SK-N-DZ (cell line): ENCODE results near the gene ACOT7.

ENCODE experiments used
- DNase-seq: peaks from one replicate; pipeline ENCODE4 v3.0.0-alpha.2; 2015; ENCODE audit warnings: low spot score

The ACOT7 gene

DNA sequence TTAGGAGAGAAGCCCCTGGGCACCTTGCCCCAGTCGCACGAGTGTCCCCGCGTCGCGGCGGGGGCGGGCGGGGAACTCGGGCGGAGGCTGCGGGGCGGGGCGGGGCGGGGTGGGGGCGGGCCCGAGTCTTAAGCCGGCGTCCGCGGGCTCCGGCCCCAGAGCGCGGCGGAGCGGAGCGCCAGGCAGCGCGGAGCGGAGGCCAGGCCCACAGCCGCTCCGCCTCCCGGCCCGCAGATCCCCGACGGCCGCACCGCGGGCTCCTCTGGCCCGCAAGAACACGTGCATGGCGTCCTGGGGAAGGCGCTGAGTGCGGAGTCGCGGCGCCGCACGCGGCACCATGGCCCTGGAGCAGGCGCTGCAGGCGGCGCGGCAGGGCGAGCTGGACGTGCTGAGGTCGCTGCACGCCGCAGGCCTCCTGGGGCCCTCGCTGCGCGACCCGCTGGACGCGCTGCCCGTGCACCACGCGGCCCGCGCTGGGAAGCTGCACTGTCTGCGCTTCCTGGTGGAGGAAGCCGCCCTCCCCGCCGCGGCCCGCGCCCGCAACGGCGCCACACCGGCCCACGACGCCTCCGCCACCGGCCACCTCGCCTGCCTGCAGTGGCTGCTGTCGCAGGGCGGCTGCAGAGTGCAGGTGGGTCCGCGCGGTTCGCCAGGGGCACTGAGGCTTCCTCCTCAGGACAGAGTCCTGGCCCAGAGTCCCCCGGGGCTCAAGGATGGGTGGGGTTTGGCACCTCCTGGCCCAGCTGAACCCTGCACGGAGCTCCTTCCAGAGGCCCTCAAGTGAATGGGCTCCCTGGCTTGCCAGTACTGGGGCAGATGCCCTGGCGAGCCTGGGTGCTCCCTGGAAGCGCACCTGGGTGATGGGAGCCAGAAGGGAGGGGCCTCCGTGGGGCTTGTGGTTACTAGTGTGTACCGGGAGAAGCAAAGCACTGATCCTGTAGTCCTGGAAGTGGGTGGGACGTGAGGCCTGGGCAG, 31.3 kb upstream of the ACOT7 start, which contains the start of gene ESPN:
Gene ESPN, plus strand, starts transcription at position 158 of the 975 bp plus-strand sequence. Its CDS starts 180 bp downstream, at position 338.
- no peak for DNase-seq

DNA sequence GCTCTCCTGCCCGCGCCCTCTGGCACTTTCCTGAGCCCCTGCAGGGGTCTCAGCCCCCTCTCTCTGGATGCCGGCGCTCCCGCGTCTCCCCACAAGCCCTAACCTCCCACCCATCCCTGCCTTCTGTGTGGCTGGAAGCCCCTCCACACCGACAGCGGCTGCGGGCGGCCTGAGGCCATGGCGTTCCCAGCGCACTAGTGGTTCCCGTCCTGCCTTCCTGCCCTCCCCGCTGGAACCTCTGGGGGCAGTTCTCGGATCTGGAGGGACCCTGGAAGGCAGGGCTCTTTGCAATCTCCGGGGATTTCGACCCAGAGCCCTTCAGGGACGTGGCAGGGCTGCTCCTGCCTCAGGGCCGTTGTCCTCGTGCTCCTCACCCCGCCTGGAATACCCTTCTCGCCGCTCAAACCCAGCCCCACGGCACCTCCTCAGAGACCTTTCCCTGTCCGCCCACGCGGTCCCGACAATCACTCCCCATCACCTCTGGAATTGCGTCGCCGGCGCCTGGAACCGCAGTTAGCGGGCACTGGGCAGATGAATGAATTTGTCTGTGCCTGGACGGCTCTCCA, 30.5 kb upstream of the ACOT7 start:
- no peak for DNase-seq

DNA sequence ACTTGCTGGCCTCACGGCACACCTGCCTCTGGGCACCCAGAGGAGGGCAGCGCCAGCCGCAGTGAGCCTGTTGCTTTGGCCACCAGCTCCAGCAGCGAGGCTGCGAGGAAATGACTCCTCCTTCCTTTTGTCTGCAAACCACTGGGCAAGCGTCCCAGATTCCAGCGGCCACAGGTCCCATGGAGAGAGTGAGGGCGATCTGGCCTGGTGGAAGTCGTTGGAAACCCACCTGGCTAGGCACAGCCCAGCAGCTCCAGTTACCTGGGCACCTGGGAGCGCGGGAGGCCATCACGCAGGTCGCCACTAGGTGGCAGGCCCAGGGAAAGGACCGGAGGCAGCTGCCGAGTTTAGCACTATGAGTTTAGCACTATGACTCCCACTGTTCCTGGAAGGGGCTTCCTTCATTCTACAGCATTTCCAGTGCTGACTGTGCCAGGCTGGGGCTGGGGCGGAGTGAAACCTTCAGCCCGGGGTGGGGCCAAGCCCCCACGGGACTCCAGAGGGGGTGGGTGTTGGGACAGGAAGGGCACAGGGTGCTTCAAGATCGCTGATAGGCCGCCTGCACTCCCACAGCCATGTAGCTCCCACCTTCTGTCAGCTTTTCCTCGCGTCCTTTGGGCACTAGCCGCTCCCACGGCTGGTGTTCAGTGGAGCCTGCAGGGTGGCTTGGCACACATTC, 29.9 kb upstream of the ACOT7 start:
- DNase-seq = peak; percentile 22

DNA sequence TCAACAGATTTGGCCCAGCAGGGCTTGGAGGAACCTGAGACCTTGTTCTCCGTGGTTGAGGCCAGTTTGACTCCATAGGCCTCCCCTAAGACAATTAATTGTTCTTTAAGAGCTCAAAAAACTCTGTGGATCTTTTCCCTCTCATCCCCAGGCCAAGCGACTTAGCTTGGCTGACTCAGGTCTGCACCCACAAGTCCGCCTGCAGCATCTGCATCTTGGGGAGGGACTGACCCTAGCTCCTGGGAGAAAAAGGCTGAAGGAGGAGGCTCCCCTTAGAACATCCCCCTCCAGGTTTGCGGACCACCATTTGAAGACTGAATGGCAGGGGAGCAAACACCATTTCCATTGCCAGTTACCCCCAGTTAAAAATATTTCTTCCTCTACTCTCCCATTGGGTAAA, 27.7 kb upstream of the ACOT7 start:
- no peak for DNase-seq

DNA sequence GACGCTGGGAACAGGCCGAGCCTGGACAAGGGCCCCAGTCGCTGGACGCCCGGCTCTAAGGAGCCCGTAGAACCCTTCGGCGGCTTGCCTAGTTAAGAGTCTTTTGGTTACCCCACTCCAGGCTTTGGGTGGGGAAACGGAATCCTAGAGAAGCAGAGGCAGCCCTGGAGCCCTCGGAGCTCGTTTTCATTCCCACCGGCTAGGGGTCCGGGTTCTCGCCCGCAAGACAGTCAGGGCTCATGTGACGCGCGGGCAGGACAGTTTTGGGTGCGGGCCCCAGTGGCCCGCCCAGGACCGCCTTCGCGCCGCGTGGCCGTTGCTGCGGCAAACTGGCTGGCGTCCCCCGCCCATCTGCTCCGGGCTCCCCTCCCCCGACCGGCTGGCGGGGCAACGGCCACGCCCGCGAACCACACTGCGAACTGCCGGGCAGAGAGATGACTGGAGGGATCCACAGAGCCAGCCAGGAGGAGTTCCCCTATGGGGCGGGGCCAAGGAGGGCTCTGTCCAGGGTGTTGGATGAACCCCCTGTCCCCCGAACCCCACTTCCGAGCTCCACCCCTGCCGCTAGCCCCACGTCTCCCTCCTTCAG, 27.0 kb upstream of the ACOT7 start:
- no peak for DNase-seq

DNA sequence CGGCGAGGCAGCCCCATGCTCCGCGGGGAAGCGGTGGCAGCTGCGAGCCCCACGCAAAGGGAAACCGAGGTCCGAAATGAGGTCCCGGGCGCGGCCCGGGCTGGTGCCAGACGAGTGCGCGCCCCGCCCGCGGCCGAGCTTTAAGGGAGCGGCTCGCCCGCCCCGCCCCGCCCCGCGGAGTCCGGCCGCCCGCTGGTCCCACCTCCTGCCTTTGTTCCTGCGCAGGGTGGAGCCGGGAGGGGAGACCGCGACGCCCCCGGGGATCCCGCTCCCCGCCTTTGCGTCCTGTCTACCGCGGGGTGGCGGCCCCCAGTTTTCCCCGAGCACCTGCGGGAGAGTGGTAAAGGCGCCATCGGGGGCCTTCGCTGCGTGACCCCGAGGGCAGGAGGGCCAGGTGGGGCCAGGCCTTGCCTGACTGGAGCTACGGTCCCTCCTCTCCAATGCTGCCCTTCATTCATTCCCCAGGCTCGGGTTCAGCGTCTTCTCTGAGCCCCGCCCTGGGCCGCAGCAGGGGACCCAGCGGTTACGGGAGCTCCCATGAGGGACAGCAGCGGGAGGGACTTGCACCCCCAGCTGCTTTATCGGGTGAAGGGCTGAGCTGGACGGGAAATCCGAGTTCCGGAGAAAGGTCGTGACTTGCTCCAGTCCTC, 26.4 kb upstream of the ACOT7 start, which contains the start of gene HES2:
Gene HES2, minus strand, starts transcription at position 116 of the 650 bp plus-strand sequence. Its CDS starts 99 bp downstream, at position 17.
- DNase-seq = no peak

DNA sequence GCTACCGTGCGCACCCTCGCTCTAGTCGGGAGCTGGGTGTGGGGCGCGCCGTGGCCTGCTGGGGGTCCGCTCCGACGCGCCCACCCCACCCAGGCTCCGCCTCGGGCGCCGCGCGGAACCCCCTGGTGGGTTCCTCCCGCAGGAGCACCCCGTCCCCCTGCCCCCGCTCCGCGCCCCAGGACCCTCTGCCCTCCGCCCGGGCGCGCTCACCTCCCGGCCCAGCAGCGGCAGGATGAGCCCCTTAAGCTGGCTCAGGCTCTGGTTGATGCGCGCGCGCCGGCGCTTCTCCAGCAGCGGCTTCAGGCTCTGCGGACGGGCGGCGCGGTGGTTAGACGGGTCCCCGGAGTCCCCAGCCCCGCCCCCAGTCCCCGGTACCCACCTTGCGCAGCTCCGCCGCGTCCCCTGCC, 25.8 kb upstream of the ACOT7 start:
- no peak for DNase-seq

DNA sequence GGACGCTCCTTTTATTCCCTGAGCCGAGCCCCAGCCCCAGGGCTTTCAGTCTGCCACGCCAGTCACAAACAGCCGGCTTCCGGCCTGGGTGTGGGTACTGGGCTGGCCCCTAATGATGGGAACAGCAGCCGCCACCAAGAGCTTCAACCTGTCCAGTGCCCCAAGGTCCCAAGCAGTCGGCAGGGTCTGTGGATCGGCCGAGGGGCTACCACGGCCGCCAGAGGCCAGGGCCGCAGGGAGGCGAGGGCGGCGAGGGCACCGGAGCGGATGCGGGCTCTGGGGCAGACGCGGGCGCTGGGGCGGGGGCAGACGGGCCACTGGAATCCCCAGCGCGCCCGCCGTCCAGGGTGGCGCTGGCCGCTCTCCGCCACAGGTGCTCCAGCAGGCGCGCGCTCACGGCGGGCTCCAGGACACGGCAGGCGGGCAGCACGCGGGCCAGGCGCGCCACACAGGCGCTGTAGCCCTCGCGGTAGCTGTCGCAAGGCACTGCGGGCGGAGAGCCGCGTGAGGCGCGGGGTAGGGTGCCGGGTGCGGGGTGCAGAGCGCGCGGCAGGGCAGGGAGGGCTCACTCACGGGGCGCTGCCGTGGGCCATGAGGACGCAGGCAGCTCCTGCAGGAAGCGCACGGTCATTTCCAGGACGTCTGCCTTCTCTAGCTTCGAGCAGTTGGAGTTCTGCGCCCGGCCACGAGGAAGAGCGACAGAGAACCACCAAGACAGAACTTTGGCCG, 25.3 kb upstream of the ACOT7 start:
- no peak for DNase-seq

DNA sequence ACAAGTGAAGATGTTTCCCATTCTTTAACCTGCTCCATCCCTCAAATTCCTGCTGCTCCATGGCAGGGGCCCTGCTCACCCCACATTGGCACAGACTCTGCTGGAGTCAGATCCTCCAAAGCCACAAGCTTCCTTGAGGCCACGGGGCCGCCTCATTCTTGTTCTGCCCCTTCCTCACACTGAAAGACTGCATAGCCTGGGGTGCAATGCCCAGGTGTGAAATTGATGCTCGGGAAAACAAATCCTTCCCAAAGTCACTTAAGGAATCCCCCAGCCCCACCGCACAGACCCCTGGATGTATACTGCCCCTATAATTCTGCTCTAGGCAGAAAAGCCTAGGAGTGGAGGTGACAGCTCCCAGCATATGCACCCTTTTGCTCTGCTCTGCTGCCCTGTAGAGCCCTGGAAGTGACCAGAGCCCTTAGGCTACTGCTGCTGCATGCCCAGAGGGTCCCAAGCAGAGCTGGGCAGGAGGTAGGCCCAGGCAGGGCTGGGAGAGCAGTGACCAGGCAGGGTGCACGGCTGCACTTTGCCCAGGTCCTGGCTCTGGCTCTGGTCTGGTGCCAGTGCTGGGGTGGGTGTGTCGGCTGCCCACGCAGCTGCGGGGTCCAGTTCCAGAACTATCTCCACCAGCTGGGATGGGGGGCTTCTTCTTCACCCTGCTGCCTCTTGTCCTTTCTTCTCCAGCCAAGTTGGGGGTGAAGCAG, 24.5 kb upstream of the ACOT7 start:
- DNase-seq = no peak

DNA sequence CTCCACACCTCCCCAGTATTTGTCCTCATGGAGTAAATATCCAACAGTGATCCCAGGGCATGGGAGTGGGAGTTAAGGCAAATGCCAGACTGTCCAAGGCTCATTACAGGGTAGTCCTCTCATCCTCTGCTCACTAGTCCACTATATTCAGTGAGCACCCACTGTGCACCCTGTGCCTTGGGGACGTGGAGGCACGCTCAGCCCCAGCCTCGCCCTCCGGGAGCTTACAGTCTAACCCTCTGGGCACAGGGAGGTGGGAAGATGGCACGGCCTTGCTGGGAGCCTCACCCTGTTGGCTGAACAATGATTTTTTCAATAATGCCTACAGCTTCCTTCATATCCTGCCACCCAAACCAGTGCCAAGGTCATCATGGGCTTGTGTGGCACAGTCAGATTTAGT, 23.3 kb upstream of the ACOT7 start:
- DNase-seq = no peak

DNA sequence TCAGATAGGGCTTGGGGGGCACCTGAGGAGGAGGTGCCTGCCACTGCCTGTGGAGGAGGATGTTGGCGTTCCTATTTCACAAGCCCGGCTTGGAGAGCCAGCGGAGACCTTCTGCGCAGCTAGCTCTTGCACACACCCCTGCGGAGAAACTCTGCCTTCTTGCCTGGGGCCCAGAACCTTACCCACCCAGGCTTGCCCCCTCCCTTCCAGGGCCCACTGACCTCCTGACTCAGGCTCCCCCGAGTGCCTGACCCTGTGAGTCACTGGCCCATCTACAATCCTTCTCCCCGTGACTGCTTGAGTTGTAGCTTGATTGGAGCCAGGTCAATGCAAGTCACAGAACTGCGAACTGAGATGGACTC, 22.7 kb upstream of the ACOT7 start:
- DNase-seq = no peak

DNA sequence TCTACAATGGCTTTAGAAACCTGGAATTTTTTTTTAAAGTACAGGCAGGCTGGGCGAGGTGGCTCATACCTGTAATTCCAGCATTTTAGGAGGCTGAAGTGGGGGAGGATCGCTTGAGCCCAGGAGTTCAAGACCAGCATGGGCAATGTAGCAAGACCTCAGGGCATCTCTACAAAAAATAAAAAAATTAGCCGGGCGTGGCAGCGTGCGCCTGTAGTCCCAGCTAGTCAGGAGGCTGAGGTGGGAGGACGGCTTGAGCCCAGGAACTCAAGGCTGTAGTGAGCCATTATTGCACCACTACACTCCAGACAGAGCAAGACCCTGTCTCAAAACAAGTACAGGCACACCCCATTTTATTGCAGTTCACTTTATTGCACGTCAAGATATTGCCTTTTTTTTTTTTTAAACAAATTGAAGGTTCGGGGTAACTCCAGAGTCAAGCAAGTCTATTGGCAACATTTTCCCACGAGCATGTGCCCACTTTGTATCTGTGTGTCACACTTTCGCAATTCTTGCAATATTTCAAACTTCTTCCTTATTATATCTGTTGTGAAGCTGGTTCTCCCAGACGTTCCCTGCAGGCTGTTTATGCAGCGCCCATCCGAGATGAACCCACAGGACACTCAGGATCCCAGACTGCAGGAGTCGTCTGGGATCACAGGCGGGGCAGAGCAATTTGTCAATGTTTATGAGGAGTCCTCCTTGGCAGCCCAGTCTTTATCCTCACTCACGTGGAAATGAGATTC, 21.5 kb upstream of the ACOT7 start:
- DNase-seq = no peak

DNA sequence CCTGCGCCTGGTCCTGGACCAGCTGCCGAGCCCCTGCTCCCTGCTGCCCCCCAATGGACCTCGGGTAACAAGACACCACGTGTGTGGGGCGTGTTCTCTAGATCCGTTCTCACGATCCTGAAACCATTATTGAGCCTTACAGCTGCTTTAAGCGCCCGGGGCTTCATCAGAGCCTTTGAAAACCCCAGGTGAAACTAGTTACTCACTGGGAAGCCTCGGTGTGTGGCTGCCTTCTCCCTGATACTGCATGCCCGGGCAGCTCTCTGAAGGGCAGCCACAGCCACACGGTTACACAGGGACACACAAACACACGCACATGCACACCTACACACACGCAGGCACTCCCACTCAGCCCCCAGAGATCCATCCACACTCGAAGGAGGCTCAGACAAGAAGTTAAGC, 20.9 kb upstream of the ACOT7 start:
- DNase-seq = no peak

DNA sequence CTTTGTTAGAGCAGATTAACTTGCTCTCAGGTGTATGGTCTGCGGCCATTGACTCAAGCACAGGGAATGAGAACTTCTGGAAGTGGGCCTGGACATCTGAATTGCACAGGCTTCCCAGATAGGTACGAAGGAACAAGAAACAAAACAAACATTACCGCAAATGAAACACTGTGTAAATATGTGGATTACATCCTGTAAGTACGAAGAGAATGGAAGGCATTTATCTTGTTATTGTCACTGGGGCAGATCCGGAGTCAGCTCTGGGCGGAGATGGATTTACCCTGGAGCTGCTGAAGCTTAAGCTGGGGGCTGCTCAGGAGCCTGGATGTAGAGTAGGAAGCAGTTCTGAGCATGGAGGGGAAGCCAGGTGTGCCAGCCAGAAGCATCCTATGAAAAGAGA, 19.3 kb upstream of the ACOT7 start:
- no peak for DNase-seq

DNA sequence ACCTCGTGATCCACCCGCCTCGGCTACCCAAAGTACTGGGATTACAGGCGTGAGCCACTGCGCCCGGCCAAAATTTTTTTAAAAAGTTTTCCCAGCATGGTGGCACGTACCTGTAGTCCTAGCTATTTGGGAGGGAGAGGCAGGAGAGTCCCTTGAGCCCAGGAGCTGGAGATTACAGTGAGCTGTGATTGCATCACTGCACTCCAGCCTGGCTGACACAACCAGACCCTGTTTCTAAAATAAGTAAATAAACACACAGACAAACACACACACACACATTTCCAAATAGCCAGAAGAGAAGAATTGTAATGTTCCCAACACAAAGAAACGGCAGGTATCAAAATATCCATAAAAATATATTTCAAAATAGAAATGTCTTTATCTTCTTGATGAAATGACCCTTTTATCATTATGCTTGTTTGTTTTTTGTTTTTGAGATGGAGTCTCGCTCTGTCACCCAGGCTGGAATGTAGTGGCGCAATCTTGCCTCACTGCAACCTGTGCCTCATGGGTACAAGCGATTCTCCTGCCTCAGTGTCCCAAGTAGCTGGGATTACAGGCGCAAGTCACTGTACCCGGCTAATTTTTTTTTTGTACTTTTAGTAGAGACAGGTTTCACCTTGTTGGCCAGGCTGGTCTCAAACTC, 16.8 kb upstream of the ACOT7 start:
- DNase-seq = no peak

DNA sequence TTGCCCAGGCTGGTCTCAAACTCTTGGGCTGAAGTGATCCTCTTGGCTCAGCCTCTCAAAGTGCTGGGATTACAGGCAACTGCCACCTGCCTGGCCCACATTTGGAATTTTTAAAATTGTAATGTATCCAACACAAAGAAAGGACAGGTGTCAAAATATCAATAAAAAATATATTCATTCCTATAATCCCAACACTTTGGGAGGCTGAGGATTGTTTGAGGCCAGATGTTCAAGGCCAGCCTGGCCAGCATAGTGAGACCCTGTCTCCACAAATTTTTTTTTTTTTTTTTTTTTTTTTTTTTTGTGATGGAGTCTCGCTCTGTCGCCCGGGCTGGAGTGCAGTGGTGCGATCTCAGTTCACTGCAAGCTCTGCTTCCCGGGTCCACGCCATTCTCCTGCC, 16.2 kb upstream of the ACOT7 start:
- no peak for DNase-seq

DNA sequence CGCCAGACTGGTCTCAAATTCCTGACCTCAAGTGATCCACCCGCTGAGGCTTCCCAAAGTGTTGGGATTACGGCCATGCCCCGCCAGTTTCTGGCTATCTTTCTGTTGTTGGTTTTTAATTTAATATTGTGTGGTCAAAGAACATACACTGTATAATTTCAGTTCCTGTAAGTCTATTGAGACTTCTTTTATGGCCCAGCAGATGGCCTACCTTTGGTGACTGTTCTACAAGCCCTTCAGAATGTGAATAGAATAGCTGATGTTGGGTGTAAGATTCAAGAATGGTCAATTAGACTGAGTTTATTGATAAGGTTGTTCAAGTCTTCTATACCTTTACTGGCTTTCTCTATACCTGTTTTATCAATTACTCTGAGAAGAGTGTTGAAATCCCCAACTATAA, 15.5 kb upstream of the ACOT7 start:
- DNase-seq = no peak

DNA sequence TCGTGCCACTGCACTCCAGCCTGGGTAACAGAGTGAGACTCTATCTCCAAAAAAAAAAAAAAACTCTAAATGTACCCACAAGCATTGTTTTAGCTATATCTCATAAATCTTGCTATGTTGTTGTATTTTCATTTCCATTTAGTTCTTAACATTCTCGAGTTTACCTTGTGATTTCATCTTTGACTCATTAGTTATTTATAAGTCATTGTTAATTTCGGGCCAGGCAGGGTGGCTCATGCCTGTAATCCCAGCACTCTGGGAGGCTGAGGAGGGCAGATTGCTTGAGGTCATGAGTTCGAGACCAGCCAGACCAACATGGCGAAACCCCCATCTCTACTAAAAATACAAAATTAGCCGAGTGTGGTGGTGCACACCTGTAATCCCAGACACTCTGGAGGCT, 14.5 kb upstream of the ACOT7 start:
- no peak for DNase-seq

DNA sequence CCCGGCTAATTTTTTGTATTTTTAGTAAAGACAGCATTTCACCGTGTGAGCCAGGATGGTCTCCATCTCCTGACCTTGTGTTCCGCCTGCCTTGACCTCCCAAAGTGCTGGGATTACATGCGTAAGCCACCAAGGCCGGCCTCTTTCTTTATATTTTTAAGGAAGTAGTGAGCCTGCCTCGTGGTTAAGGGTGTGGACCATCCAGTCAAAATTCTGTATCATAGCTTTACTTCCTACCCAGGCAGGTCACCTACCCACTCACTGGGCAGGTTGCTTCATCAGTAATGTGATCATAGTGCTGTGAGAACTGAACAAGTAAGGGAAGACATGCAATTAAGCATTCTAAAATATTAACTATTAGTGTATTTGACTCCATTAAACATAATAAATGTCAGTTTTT, 8.1 kb upstream of the ACOT7 start:
- DNase-seq = no peak
